K562 (cell line): ENCODE results near the gene SCFD2. TPM values are rescaled to one million over a fixed set of nuclear protein-coding genes. Genes with fewer than 3 reads are reported as not detected.

Source experiments
- ATAC-seq: fragments of 200-7000 bp; cut with Tn5 transposase; 3 replicates; pipeline ENCODE4 v1.9.1; 2020; ENCODE audit warnings: moderate library complexity
- BruUV-seq: library from RNA; stranded (reverse); fragments of 400-500 nt; replicated peaks from 2 replicates; lab custom pipeline; 2021; lab: Mats Ljungman, UMichigan
- CTCF ChIA-PET: fragments of 300-600 bp; formaldehyde crosslinking; extraction: SDS; loops from one replicate; lab custom pipeline; 2021; ENCODE audit warnings: low intra/inter-chr PET ratio; lab: Yijun Ruan, JAX
- POLR2A ChIA-PET: fragments of 300-600, 350-650 bp; sonication (Branson Sonifier 250); formaldehyde crosslinking; extraction: SDS; loops from one replicate; lab custom pipeline; 2021; ENCODE audit warnings: antibody characterized with exemption, inconsistent platforms; lab: Yijun Ruan, JAX
- DNase-seq, 4 experiments: peaks; one replicate each; pipeline versions ENCODE4 v3.0.0 to v3.0.0-alpha.2; 2011 to 2018; ENCODE audit warnings: low spot score in 3 of 4, mixed read lengths in 3 of 4; ENCODE audit errors: extremely low read depth in 1 of 4
- FAIRE-seq: peaks from 2 replicates; lab custom pipeline; 2011; peaks lifted over from hg19 to GRCh38; lab: Jason Lieb, UNC
- H2AFZ ChIP-seq: 2 replicates; pipeline ENCODE4 v1.6.0; 2011; ENCODE audit warnings: low read depth, low read length, control low read depth, inconsistent platforms
- H3K27ac ChIP-seq: fragments of 200-600 bp; 3 replicates; pipeline ENCODE4 v1.8.0; 2011; ENCODE audit warnings: low read depth, mild to moderate bottlenecking, control low read depth, inconsistent platforms, low read length, moderate library complexity, mixed read lengths; ENCODE audit errors: extremely low read depth
- H3K27me3 ChIP-seq, 2 experiments: fragments of 300-600 bp in 1 of 2; 2 replicates in 1 of 2; 3 replicates in 1 of 2; pipeline versions ENCODE4 v1.6.0 to v1.8.0; 2011; ENCODE audit warnings: inconsistent platforms in 2 of 2, low read length in 2 of 2, mild to moderate bottlenecking in 1 of 2, mixed read lengths in 1 of 2, moderate library complexity in 1 of 2; ENCODE audit not compliant: control insufficient read depth in 2 of 2, insufficient read depth in 2 of 2
- H3K36me3 ChIP-seq: fragments of 300-600 bp; 3 replicates; pipeline ENCODE4 v1.8.0; 2011; ENCODE audit warnings: mild to moderate bottlenecking, low read length, inconsistent platforms; ENCODE audit not compliant: control insufficient read depth, insufficient read depth
- H3K4me1 ChIP-seq, 2 experiments: fragments of 200-600 bp in 1 of 2; replicated peaks in 1 of 2; 2 replicates in 1 of 2; 3 replicates in 1 of 2; pipeline versions ENCODE4 v1.5.1 to v1.8.0; 2011; ENCODE audit warnings: inconsistent platforms in 2 of 2, low read length in 2 of 2, mild to moderate bottlenecking in 1 of 2, mixed read lengths in 1 of 2, moderate library complexity in 1 of 2; ENCODE audit not compliant: control insufficient read depth in 2 of 2, insufficient read depth in 2 of 2
- H3K4me2 ChIP-seq: 2 replicates; pipeline ENCODE4 v1.6.1; 2011; ENCODE audit warnings: low read length, control low read depth, inconsistent platforms, mixed read lengths; ENCODE audit not compliant: insufficient read depth
- H3K4me3 ChIP-seq: fragments of 200-600 bp; sonication (generic), shearing (Covaris generic); 2 replicates; pipeline ENCODE4 v1.5.1; 2016; ENCODE audit warnings: control low read depth, inconsistent platforms
- H3K79me2 ChIP-seq: fragments of 200-600 bp; 3 replicates; pipeline ENCODE4 v1.8.0; 2011; ENCODE audit warnings: low read length, inconsistent platforms; ENCODE audit not compliant: control insufficient read depth, insufficient read depth
- H3K9ac ChIP-seq, 2 experiments: 2 replicates each; pipeline versions ENCODE4 v1.6.0 to v1.6.1; 2011; ENCODE audit warnings: low read depth in 2 of 2, low read length in 2 of 2, control low read depth in 1 of 2, inconsistent platforms in 1 of 2, mild to moderate bottlenecking in 1 of 2, mixed read lengths in 1 of 2; ENCODE audit not compliant: insufficient read depth in 1 of 2
- H3K9me1 ChIP-seq: one replicate; pipeline ENCODE4 v1.6.0; 2011; ENCODE audit warnings: inconsistent platforms, mild to moderate bottlenecking, low read length, moderate library complexity; ENCODE audit not compliant: control insufficient read depth, insufficient read depth
- H3K9me3 ChIP-seq: replicated peaks from 2 replicates; pipeline ENCODE4 v1.5.1; 2011; ENCODE audit warnings: low read depth, low read length, inconsistent platforms; ENCODE audit not compliant: control insufficient read depth, insufficient read depth
- H4K20me1 ChIP-seq: replicated peaks from 2 replicates; pipeline ENCODE4 v1.6.1; 2011; ENCODE audit warnings: low read length, inconsistent platforms, mixed read lengths; ENCODE audit not compliant: control insufficient read depth, insufficient read depth
- CBX2 ChIP-seq: fragments of 200-600 bp; sonication (generic); IDR thresholded peaks from one replicate; pipeline ENCODE4 v1.6.1; 2012; ENCODE audit warnings: mild to moderate bottlenecking, low read length, inconsistent platforms; ENCODE audit not compliant: insufficient read depth, poor library complexity, severe bottlenecking
- NR2C1 ChIP-seq, 2 experiments: fragments of 450-650 bp; IDR thresholded peaks; 2 replicates each; pipeline ENCODE4 v1.6.1; 2017; ENCODE audit warnings: mild to moderate bottlenecking in 2 of 2, antibody characterized with exemption in 1 of 2, inconsistent platforms in 1 of 2, missing compliant biosample characterization in 1 of 2, missing genetic modification characterization in 1 of 2
- ZNF511 ChIP-seq: sonication (generic); formaldehyde crosslinking; IDR thresholded peaks from 2 replicates; pipeline ENCODE4 v1.8.0; 2022; ENCODE audit warnings: mild to moderate bottlenecking, missing genetic modification reagents
- ZNF609 ChIP-seq: sonication (generic); formaldehyde crosslinking; IDR thresholded peaks from 2 replicates; pipeline ENCODE4 v1.8.1; 2023; ENCODE audit warnings: missing genetic modification reagents, mild to moderate bottlenecking, borderline replicate concordance
- WGBS: fragments of 100-300 bp; shearing (Covaris generic); methylation state at CpG from one replicate; pipeline ENCODE4 v1.1.6; 2016; ENCODE audit warnings: low coverage, mixed read lengths; ENCODE audit not compliant: insufficient coverage; ENCODE audit errors: missing lambda C conversion rate; 5-methylcytosine and 5-hydroxymethylcytosine counted together
- in situ Hi-C: fragments of 300-500 bp; cut with MboI; formaldehyde crosslinking; loops from 4 replicates; pipeline ENCODE4 v1.15.0; 2018; ENCODE audit warnings: inconsistent platforms, mixed read lengths
- intact Hi-C: fragments of 100-400 bp; cut with micrococcal nuclease; formaldehyde crosslinking; loops from 2 replicates; pipeline ENCODE4 v1.14.2; 2022
- polyA plus RNA-seq, 8 experiments: library from polyadenylated mRNA; depleted of rRNA in 4 of 8; stranded (reverse) in 5 of 8; unstranded in 3 of 8; fragments of >200 nt; fragmentation: Nextera tagmentation in 2 of 8; fragmentation: Illumina TruSeq in 1 of 8; extraction: Ambion mirVana in 2 of 8; extraction: Trizol in 1 of 8; gene quantifications; 2 replicates each; pipeline versions ENCODE4 v1.2.1 to v1.2.3, GENCODE V29; 2011 to 2014; ENCODE audit warnings: inconsistent platforms in 1 of 8, missing spikeins in 1 of 8
- total RNA-seq, 7 experiments: library from RNA; depleted of rRNA in 6 of 7; stranded (reverse); fragments of >200 nt in 6 of 7; fragmentation: Illumina TruSeq in 2 of 7; extraction: Trizol in 2 of 7; gene quantifications; 2 replicates each; pipeline versions ENCODE4 v1.2.1 to v1.2.3, GENCODE V29; 2011 to 2021; ENCODE audit warnings: low replicate concordance in 1 of 7
- TF ChIP-seq, protein P1 (sequence below), 2 experiments: fragments of 450-650 bp in 1 of 2; sonication (generic) in 1 of 2; formaldehyde crosslinking in 1 of 2; IDR thresholded peaks in 1 of 2; conservative IDR thresholded peaks in 1 of 2; 2 replicates each; pipeline versions ENCODE4 v1.6.1 to v1.8.1; 2016 to 2023; ENCODE audit warnings: mild to moderate bottlenecking in 2 of 2, moderate library complexity in 2 of 2, inconsistent platforms in 1 of 2, missing genetic modification reagents in 1 of 2

The SCFD2 gene
- total and polyA plus RNA-seq, 9 of the 15 experiments (the other 6 are each of a cell fraction or from before 2014, with no cell fraction given), result 5.7 to 30.3 (median 22.8) TPM

GRCh38 chr4:52926196-52926974, 439.5 kb downstream of the SCFD2 start:
- in situ Hi-C loops (no loop called here), intact Hi-C loops (no loop called here)
- Histone ChIP-seq H3K9me1 (no peaks in the 10 kb centered on the region), H3K79me2 (no peaks in the 10 kb centered on the region), H3K9me3 (no peaks in the 10 kb centered on the region), H3K4me3 (no peak overlapping the region), H3K27me3 (no peaks in the 10 kb centered on the region), H3K36me3 (no peaks in the 10 kb centered on the region), H3K4me2 (no peak overlapping the region), H3K4me1 (no peaks in the 10 kb centered on the region; a peak in 1 of 5 replicates), H3K9ac (no peak overlapping the region), H4K20me1 (no peaks in the 10 kb centered on the region), H3K27ac (no peak overlapping the region), H2AFZ (no peak overlapping the region)
- POLR2A ChIA-PET, result no interaction called here
- ATAC-seq (peak; percentile 57), DNase-seq (peak; percentile 20 to 35 (median 30)), FAIRE-seq (peak; percentile 37)
- BruUV-seq, result no TSS peak
- 36% methylated on average over 9 of the region's 9 CpGs for WGBS
- CTCF ChIA-PET, result no interaction called here
- TF ChIP-seq NR2C1 (IDR thresholded peaks at IDR 0.05), result 0 out of 2 replicates have a peak, but pooled peaks have one; percentile 21
- no peak for TF ChIP-seq NR2C1 (tag; IDR thresholded peaks at IDR 0.05)
- no peak for TF ChIP-seq ZNF511

DNA sequence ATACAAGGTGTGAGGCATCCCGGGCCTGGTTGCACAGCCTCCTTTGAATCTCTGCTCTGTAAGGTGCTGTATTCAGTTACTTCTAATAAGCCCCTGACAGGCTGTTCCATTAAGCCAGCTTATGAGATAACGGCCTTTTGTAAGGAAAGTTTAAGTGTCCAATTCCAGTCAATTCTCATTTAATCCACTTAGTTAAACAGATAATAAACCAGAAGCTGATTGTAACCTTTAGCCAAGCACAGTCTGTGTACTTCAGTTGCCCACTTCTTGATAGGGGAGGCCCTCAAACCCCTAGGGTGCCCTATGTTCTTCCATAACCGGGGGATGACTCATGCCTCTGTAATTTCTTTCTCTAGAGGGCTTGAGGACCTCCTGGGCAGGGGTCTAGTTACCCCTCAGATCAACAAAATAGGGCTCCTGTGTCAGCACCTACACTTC, 440.3 kb downstream of the SCFD2 start:
- Histone ChIP-seq H3K9ac (no peak overlapping the region; a peak in 1 of 4 replicates), H3K9me3 (no peaks in the 10 kb centered on the region), H2AFZ (no peak overlapping the region), H3K27me3 (no peaks in the 10 kb centered on the region), H3K36me3 (no peaks in the 10 kb centered on the region), H3K4me2 (no peak overlapping the region), H3K27ac (no peak overlapping the region)
- DNase-seq (no peak), FAIRE-seq (no peak)
- WGBS, result 41% methylated on average over 3 of the region's 3 CpGs
- no peak for TF ChIP-seq CBX2
- no peak for TF ChIP-seq ZNF609 (CRISPR knock-in tag)
- TF ChIP-seq, protein P1, sequence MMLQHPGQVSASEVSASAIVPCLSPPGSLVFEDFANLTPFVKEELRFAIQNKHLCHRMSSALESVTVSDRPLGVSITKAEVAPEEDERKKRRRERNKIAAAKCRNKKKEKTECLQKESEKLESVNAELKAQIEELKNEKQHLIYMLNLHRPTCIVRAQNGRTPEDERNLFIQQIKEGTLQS (IDR thresholded peaks at IDR 0.05), result 0 out of 2 replicates have a peak, but pooled peaks have one; percentile 26
- TF ChIP-seq, protein P1 (CRISPR knock-in tag; conservative IDR thresholded peaks at IDR 0.05), result no peak
- TF ChIP-seq, all 486 proteins: peak for 1
- ChIA-PET POLR2A (no interaction called here), CTCF (no interaction called here)
- no TSS peak for BruUV-seq
- in situ Hi-C loops, result no loop called here
- no peaks in the 10 kb centered on the region for H4K20me1 ChIP-seq
- no peaks in the 10 kb centered on the region; a peak in 1 of 5 replicates for H3K4me1 ChIP-seq
- H3K4me3 ChIP-seq, result no peak overlapping the region
- H3K9me1 ChIP-seq, result no peaks in the 10 kb centered on the region
- intact Hi-C loops, result no loop called here
- no peak for ATAC-seq
- no peaks in the 10 kb centered on the region for H3K79me2 ChIP-seq
